ENCODE measurements around the gene MAPK14. TPM values are rescaled to one million over a fixed set of nuclear protein-coding genes. Genes with fewer than 3 reads are reported as not detected.
"Not testable (repeated sequence)": the region's sequence is repeated elsewhere in the genome, so short reads cannot be mapped to it uniquely, and the experiment has no call there.

Gene MAPK14
- total RNA-seq, 4 donors from 2014 or later: 85.2 to 201 (median 124) TPM

DNA sequence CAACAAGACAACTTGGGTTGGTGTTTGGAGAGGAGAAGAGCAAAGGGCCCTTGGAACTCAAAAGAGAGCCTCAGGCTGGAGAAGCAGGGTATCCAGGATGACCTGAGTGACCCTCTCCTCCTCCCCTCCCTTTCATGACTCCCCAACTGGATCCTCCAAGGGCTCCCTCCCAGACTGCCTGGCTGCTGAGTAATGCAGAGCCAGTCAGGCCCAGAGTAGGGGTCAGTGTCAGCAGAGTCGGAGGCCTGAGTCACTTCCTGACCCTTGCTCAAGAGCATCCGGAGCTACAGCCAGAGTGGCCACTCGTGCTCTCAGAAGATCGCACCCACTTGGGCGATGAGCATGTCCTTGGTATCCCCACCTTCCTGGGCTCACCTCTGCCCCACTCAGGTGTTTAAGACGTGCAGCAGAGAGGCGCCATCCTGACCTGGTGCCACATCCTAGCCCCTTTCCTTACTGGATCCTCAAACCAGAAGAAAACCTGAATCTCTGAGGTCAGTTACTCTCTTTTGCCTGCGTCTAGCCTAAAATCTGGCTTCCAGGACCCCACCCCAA, 99.9 kb downstream of the MAPK14 start:
- H3K4me3 ChIP-seq (replicated peaks in 1 of 3): no peak overlapping the region
- peaks cover 18 to 25% of the 10 kb centered on the region in 2 donors for H3K4me1 ChIP-seq
- no peak overlapping the region for H3K27ac ChIP-seq
- no peaks in the 10 kb centered on the region for H3K36me3 ChIP-seq
- TF ChIP-seq, protein P1, sequence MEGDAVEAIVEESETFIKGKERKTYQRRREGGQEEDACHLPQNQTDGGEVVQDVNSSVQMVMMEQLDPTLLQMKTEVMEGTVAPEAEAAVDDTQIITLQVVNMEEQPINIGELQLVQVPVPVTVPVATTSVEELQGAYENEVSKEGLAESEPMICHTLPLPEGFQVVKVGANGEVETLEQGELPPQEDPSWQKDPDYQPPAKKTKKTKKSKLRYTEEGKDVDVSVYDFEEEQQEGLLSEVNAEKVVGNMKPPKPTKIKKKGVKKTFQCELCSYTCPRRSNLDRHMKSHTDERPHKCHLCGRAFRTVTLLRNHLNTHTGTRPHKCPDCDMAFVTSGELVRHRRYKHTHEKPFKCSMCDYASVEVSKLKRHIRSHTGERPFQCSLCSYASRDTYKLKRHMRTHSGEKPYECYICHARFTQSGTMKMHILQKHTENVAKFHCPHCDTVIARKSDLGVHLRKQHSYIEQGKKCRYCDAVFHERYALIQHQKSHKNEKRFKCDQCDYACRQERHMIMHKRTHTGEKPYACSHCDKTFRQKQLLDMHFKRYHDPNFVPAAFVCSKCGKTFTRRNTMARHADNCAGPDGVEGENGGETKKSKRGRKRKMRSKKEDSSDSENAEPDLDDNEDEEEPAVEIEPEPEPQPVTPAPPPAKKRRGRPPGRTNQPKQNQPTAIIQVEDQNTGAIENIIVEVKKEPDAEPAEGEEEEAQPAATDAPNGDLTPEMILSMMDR (IDR thresholded peaks at IDR 0.05): no peak
- no peak for TF ChIP-seq POLR2A (IDR thresholded peaks at IDR 0.05)
- peak in 1 of 2 donors; percentile 14 for DNase-seq
- 68 to 89% methylated on average over 3 to 8 of the region's 8 CpGs for WGBS, 2 donors
- no peaks in the 10 kb centered on the region for H3K9me3 ChIP-seq
- no peaks in the 10 kb centered on the region for H3K27me3 ChIP-seq
- intact Hi-C loops (cut with DNase I): loop anchor here (5.0 kb wide), 1 partner anchor 70 kb away; the partner anchor contains the start of gene BRPF3

- 90 to 92% methylated on average over 5 of the region's 5 CpGs for WGBS, 2 donors
- peaks cover 18 to 26% of the 10 kb centered on the region in 2 donors for H3K4me1 ChIP-seq
- DNase-seq: no peak
- no peaks in the 10 kb centered on the region for H3K36me3 ChIP-seq
- intact Hi-C loops (cut with DNase I): loop anchor here (5.0 kb wide), 1 partner anchor 69 kb away; the partner anchor contains the start of gene BRPF3
- H3K9me3 ChIP-seq: no peaks in the 10 kb centered on the region
- no peak overlapping the region for H3K4me3 ChIP-seq (replicated peaks in 1 of 3)
- TF ChIP-seq, protein P1 (IDR thresholded peaks at IDR 0.05): no peak
- no peak for TF ChIP-seq POLR2A (IDR thresholded peaks at IDR 0.05)
- no peak overlapping the region for H3K27ac ChIP-seq
- no peaks in the 10 kb centered on the region for H3K27me3 ChIP-seq
Observed at GRCh38 chr6:36128073-36128472, 100.5 kb downstream of the MAPK14 start.

DNA sequence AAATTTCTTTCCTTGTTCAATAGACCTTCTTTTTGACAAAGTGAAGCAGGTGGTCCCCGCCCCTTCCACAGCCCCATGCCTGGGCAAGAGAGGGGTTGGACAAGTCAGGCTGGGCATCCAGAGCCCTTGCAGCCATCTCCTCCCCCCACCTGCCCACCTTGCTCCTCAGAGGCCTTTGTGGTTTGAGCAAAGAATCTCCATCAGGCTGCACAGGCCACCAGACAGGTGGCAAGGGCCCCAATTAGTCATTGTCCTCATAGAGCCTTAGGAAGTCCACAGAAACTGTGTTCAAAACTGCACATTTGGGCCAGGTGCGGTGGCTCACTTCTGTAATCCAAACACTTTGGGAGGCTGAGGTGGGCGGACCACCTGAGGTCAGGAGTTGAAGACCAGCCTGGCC, 101.2 kb downstream of the MAPK14 start:
- WGBS, 2 donors: 100% methylated on average over 3 of the region's 3 CpGs
- peaks cover 15 to 24% of the 10 kb centered on the region in 2 donors for H3K4me1 ChIP-seq
- no peaks in the 10 kb centered on the region for H3K9me3 ChIP-seq
- DNase-seq: no peak
- intact Hi-C loops (cut with DNase I): loop anchor here (5.0 kb wide), 1 partner anchor 69 kb away; the partner anchor contains the start of gene BRPF3
- TF ChIP-seq, protein P1 (IDR thresholded peaks at IDR 0.05): no peak
- no peak for TF ChIP-seq POLR2A (IDR thresholded peaks at IDR 0.05)
- H3K4me3 ChIP-seq (replicated peaks in 1 of 3): no peak overlapping the region
- H3K36me3 ChIP-seq: no peaks in the 10 kb centered on the region
- H3K27ac ChIP-seq: no peak overlapping the region
- no peaks in the 10 kb centered on the region for H3K27me3 ChIP-seq

- not testable (repeated sequence) for H3K9me3 ChIP-seq; DNase-seq; H3K27me3 ChIP-seq; H3K27ac ChIP-seq; H3K36me3 ChIP-seq; H3K4me3 ChIP-seq (replicated peaks in 1 of 3)
- peaks cover 15 to 23% of the 10 kb centered on the region in 2 donors for H3K4me1 ChIP-seq
- intact Hi-C loops (cut with DNase I): loop anchor here (5.0 kb wide), 1 partner anchor 68 kb away; the partner anchor contains the start of gene BRPF3
- WGBS, 2 donors: 94 to 96% methylated on average over 16 of the region's 16 CpGs
Observed at GRCh38 chr6:36129334-36129733, 101.7 kb downstream of the MAPK14 start.

DNA sequence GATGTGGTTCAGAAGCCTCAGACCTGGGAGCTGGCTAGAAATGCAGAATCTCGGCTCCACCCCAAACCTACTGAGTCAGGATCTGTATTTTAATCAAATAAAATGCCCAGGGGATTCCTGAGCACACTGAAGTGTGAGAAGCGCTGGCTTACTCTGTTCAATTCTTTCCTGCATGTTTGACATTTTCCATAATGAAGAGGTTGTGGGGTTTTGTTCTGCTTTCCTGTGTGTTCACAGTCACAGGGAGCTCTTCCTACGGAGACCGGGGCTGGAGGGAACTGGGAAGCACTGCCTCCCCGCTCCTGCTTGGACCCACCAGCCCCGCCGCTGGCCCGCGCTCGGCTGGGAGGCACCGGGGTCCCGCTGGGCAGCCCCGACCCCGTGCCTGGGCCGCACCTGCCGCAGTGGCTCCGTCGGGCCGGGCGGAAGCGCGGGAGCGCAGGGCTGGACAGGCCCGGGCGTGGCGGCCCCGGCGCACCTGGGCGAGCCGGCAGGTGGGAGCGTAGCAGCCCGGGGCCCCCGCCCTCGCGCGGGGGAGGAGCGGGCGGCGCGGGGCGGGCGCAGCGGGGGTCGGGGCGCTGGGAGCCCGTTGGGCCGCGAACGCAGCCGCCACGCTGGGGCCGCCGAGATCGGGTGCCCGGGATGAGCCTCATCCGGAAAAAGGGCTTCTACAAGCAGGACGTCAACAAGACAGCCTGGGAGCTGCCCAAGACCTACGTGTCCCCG, 102.5 kb downstream of the MAPK14 start, which contains the start of gene MAPK13:
Gene MAPK13, plus strand, starts transcription at position 573 of the 726 bp plus-strand sequence. Its CDS starts 70 bp downstream, at position 643.
- H3K4me1 ChIP-seq: peaks cover 15 to 23% of the 10 kb centered on the region in 2 donors
- H3K9me3 ChIP-seq: no peaks in the 10 kb centered on the region
- peak in 1 of 2 donors; percentile 36 for TF ChIP-seq POLR2A (IDR thresholded peaks at IDR 0.05)
- TF ChIP-seq, protein P1 (IDR thresholded peaks at IDR 0.05): no peak
- H3K36me3 ChIP-seq: no peaks in the 10 kb centered on the region
- H3K4me3 ChIP-seq (replicated peaks in 1 of 3): peak within 1 kb of the TSS; percentile 2 to 38 (median 18)
- 9 to 25% methylated on average over 3 to 12 of the region's 59 CpGs for WGBS, 2 donors
- intact Hi-C loops (cut with DNase I): loop anchor here (5.0 kb wide), 1 partner anchor 67 kb away; the partner anchor contains the start of gene BRPF3
- DNase-seq: peak; percentile 58 to 61
- H3K27ac ChIP-seq: peak within 1 kb of the TSS; percentile 69 to 76 (median 72)
- H3K27me3 ChIP-seq: no peaks in the 10 kb centered on the region
